ENCODE results near the gene ATP5F1A.

GRCh38 chr18:46069524-46069923 lies 28.6 kb downstream of the ATP5F1A start:
- TF ChIP-seq, protein P1, sequence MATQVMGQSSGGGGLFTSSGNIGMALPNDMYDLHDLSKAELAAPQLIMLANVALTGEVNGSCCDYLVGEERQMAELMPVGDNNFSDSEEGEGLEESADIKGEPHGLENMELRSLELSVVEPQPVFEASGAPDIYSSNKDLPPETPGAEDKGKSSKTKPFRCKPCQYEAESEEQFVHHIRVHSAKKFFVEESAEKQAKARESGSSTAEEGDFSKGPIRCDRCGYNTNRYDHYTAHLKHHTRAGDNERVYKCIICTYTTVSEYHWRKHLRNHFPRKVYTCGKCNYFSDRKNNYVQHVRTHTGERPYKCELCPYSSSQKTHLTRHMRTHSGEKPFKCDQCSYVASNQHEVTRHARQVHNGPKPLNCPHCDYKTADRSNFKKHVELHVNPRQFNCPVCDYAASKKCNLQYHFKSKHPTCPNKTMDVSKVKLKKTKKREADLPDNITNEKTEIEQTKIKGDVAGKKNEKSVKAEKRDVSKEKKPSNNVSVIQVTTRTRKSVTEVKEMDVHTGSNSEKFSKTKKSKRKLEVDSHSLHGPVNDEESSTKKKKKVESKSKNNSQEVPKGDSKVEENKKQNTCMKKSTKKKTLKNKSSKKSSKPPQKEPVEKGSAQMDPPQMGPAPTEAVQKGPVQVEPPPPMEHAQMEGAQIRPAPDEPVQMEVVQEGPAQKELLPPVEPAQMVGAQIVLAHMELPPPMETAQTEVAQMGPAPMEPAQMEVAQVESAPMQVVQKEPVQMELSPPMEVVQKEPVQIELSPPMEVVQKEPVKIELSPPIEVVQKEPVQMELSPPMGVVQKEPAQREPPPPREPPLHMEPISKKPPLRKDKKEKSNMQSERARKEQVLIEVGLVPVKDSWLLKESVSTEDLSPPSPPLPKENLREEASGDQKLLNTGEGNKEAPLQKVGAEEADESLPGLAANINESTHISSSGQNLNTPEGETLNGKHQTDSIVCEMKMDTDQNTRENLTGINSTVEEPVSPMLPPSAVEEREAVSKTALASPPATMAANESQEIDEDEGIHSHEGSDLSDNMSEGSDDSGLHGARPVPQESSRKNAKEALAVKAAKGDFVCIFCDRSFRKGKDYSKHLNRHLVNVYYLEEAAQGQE (IDR thresholded peaks at IDR 0.05; ENCODE audit: low read depth), result no peak
- TF ChIP-seq, protein P2, sequence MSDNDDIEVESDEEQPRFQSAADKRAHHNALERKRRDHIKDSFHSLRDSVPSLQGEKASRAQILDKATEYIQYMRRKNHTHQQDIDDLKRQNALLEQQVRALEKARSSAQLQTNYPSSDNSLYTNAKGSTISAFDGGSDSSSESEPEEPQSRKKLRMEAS (IDR thresholded peaks at IDR 0.05), result no peak
- no peak for TF ChIP-seq EGR1 (IDR thresholded peaks at IDR 0.05)
- TF ChIP-seq YY1 (IDR thresholded peaks at IDR 0.05; ENCODE audit: low read depth), result no peak
- no peak for TF ChIP-seq CEBPB (IDR thresholded peaks at IDR 0.05)
- TF ChIP-seq, protein P3, sequence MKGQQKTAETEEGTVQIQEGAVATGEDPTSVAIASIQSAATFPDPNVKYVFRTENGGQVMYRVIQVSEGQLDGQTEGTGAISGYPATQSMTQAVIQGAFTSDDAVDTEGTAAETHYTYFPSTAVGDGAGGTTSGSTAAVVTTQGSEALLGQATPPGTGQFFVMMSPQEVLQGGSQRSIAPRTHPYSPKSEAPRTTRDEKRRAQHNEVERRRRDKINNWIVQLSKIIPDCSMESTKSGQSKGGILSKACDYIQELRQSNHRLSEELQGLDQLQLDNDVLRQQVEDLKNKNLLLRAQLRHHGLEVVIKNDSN (IDR thresholded peaks at IDR 0.05), result no peak
- TF ChIP-seq EP300 (IDR thresholded peaks at IDR 0.05; ENCODE audit: borderline replicate concordance), result no peak
- no peak for TF ChIP-seq NFIC (IDR thresholded peaks at IDR 0.05)
- no peak for TF ChIP-seq CREB1 (IDR thresholded peaks at IDR 0.05; ENCODE audit: low read depth)
